Stimulated activated CD8-positive, alpha-beta memory T cell treated with anti-CD3 and anti-CD28 coated beads, Interleukin-12 subunit alpha, Interleukin-12 subunit beta, amount 100 ng/mL, for 24 hours (primary cell): ENCODE data around the gene HEXD.

ENCODE experiments used
- DNase-seq: peaks from one replicate; pipeline ENCODE4 v3.0.0-alpha.2; 2020; ENCODE audit errors: extremely low read depth

The HEXD gene

GRCh38 chr17:82489851-82490511 is 71.8 kb downstream of the HEXD start:
- DNase-seq = no peak

DNA sequence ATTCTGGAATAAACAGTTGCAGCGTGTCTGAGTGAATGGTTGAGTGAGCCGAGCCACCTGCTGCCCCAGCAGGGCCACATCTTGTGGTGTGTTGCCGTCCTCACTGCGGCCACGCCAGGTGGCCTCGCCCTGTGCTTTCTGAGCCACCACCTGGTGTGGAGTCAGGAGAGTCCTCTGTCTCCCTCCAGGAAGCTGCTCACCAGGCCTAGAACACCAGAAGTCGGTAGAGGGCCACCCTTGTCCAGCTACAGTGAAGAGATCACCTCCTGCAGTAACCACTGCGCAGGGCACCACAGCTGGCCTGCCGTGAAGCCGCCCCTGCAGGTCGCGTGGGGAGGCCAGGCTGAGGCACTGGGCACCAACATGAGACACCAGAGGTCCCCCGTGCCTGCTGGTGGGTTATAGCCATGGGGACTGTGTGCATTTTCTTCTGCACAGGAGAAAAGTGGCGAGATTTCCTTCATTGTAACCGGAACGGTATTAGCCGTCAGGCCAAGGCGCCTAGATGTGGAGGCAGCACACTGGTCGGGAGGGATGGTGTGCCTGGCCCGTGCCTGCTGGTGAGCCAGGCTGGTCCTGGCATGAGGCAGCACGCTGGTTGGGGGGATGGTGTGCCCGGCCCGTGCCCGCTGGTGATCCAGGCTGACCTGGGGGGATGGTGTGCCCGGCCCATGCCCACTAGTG is 72.5 kb downstream of the HEXD start:
- DNase-seq = no peak

GRCh38 chr17:82491196-82491530 is 73.0 kb downstream of the HEXD start:
- DNase-seq = no peak

DNA sequence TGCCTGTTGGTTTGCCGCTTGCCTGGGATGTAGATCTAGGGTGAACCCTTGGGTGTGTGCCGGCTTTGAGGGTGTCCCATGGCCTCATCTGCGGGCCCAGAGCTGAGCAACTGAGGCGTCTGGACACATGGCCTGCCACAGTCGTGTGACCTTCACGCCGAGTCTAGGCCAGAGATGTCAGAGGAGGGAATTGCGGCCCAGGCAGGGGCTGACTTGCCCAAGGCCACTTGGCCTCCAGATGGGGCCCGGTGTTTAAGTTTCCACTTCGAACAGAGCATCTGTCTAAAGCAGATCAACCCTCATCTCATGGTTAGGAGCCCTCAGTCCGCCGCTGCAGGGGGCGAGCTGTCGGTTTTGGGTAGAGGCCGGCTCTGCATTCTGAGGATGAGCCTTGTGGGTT is 73.4 kb downstream of the HEXD start:
- DNase-seq = no peak
